HG03196 (cell line): ENCODE measurements around the gene RIGI.
"Not testable (repeated sequence)": the region's sequence is repeated elsewhere in the genome, so short reads cannot be mapped to it uniquely, and the experiment has no call there.

Source experiments
- ATAC-seq: cut with Tn5 transposase; IDR thresholded peaks from one replicate; pipeline ENCODE4 v1.9.1; 2021; ENCODE audit not compliant: unreplicated experiment

RIGI gene

GRCh38 chr9:32533336-32533735 is 7.3 kb upstream of the RIGI start:
- no peak for ATAC-seq

- ATAC-seq, result no peak
These were observed 682 bp upstream of the RIGI start for GRCh38 chr9:32526707-32527048.

GRCh38 chr9:32525709-32526030 is 326 bp downstream of the RIGI start:
- peak; percentile 10 for ATAC-seq

GRCh38 chr9:32524892-32525708 is 896 bp downstream of the RIGI start:
- no peak for ATAC-seq

GRCh38 chr9:32524558-32524891 is 1.5 kb downstream of the RIGI start:
- ATAC-seq, result not testable (repeated sequence)

GRCh38 chr9:32523910-32524309 is 2.1 kb downstream of the RIGI start:
- ATAC-seq, result no peak

- no peak for ATAC-seq
These were observed 7.7 kb downstream of the RIGI start for GRCh38 chr9:32518276-32518675.

- ATAC-seq, result no peak
These were observed 9.8 kb downstream of the RIGI start for GRCh38 chr9:32516241-32516640.

- no peak for ATAC-seq
These were observed 17.3 kb downstream of the RIGI start for GRCh38 chr9:32508728-32509127.

GRCh38 chr9:32503008-32503407 is 23.0 kb downstream of the RIGI start:
- no peak for ATAC-seq

- ATAC-seq, result no peak
These were observed 23.5 kb downstream of the RIGI start for GRCh38 chr9:32502464-32502863.

- ATAC-seq, result no peak
These were observed 24.1 kb downstream of the RIGI start for GRCh38 chr9:32501868-32502267.

GRCh38 chr9:32500768-32501167 is 25.2 kb downstream of the RIGI start:
- ATAC-seq, result no peak

- no peak for ATAC-seq
These were observed 28.1 kb downstream of the RIGI start for GRCh38 chr9:32497921-32498320.

GRCh38 chr9:32490601-32491000 is 35.4 kb downstream of the RIGI start:
- no peak for ATAC-seq

- ATAC-seq, result no peak
These were observed 38.0 kb downstream of the RIGI start for GRCh38 chr9:32487981-32488380.

GRCh38 chr9:32486839-32487562 is 39.0 kb downstream of the RIGI start:
- no peak for ATAC-seq

GRCh38 chr9:32483343-32483742 is 42.7 kb downstream of the RIGI start:
- no peak for ATAC-seq
